Measurements from ENCODE around the gene KCNA2.
A peak's percentile ranks its signal among the peaks of the same experiment; 100 is the strongest.

Gene KCNA2

GRCh38 chr1:110548381-110548780 lies 57.8 kb downstream of the KCNA2 start:
- H3K4me2 ChIP-seq (ENCODE audit: insufficient read depth, low read length), result no peak overlapping the region
- H3K4me1 ChIP-seq (ENCODE audit: insufficient read depth, low read length), result no peaks in the 10 kb centered on the region
- DNase-seq, result no peak
- TF ChIP-seq CTCF (IDR thresholded peaks at IDR 0.05; ENCODE audit: borderline replicate concordance, extremely low read depth, low read length, poor library complexity, severe bottlenecking), result peak; percentile 49
- TF ChIP-seq EZH2 (IDR thresholded peaks at IDR 0.05; ENCODE audit: borderline replicate concordance, low read depth, low read length, severe bottlenecking), result no peak
- no peaks in the 10 kb centered on the region for H3K79me2 ChIP-seq (ENCODE audit: insufficient read depth, low read length)
- H3K9ac ChIP-seq (ENCODE audit: low read depth, low read length), result no peak overlapping the region
- peaks cover 8% of the 10 kb centered on the region for H3K27me3 ChIP-seq (ENCODE audit: insufficient read depth, low read length, poor library complexity)
- H3K27ac ChIP-seq (ENCODE audit: low read length), result no peak overlapping the region
- H2AFZ ChIP-seq (ENCODE audit: low read depth, low read length), result no peak overlapping the region
- H4K20me1 ChIP-seq (ENCODE audit: insufficient read depth, low read length), result no peaks in the 10 kb centered on the region; the same call in 1 of the 2 replicates
- H3K36me3 ChIP-seq (ENCODE audit: insufficient read depth, low read length), result no peaks in the 10 kb centered on the region
- no peak overlapping the region for H3K4me3 ChIP-seq (ENCODE audit: low read depth in 1 of 2, low read length in 2 of 2)
- ATAC-seq (ENCODE audit: insufficient read depth, low read depth), result no peak
- no peaks in the 10 kb centered on the region for H3K9me3 ChIP-seq (ENCODE audit: insufficient read depth, low read length, severe bottlenecking)

DNA sequence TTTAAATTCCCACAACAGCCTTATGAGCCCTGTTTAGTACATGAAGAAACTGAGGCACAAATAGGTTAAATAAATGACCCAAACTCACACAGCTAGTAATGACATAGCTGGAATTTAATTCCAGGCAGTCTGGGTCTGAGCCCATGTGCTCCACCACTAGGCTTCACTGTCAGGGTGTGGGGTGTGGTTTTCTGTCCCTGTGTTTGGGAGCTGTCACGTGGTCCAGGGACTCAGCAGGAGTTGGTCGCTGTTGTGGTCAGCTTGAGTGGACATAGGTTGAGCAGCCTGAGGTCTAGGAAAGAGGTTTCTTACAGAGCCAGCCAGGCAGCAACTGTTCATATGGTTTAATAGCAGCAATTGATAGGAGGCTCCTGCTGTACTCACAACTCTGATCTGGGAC lies 59.1 kb downstream of the KCNA2 start:
- no peak overlapping the region for H2AFZ ChIP-seq (ENCODE audit: low read depth, low read length)
- H3K4me2 ChIP-seq (ENCODE audit: insufficient read depth, low read length), result no peak overlapping the region
- no peaks in the 10 kb centered on the region for H3K79me2 ChIP-seq (ENCODE audit: insufficient read depth, low read length)
- no peaks in the 10 kb centered on the region for H3K4me1 ChIP-seq (ENCODE audit: insufficient read depth, low read length)
- no peak overlapping the region for H3K27ac ChIP-seq (ENCODE audit: low read length)
- no peak for TF ChIP-seq EZH2 (IDR thresholded peaks at IDR 0.05; ENCODE audit: borderline replicate concordance, low read depth, low read length, severe bottlenecking)
- TF ChIP-seq CTCF (IDR thresholded peaks at IDR 0.05; ENCODE audit: borderline replicate concordance, extremely low read depth, low read length, poor library complexity, severe bottlenecking), result no peak
- no peak for DNase-seq
- no peak overlapping the region for H3K9ac ChIP-seq (ENCODE audit: low read depth, low read length)
- no peaks in the 10 kb centered on the region for H3K9me3 ChIP-seq (ENCODE audit: insufficient read depth, low read length, severe bottlenecking)
- peaks cover 2% of the 10 kb centered on the region for H3K27me3 ChIP-seq (ENCODE audit: insufficient read depth, low read length, poor library complexity)
- no peaks in the 10 kb centered on the region; the same call in 1 of the 2 replicates for H4K20me1 ChIP-seq (ENCODE audit: insufficient read depth, low read length)
- ATAC-seq (ENCODE audit: insufficient read depth, low read depth), result no peak
- H3K4me3 ChIP-seq (ENCODE audit: low read depth in 1 of 2, low read length in 2 of 2), result no peak overlapping the region
- H3K36me3 ChIP-seq (ENCODE audit: insufficient read depth, low read length), result no peaks in the 10 kb centered on the region

- TF ChIP-seq EZH2 (IDR thresholded peaks at IDR 0.05; ENCODE audit: borderline replicate concordance, low read depth, low read length, severe bottlenecking) (no peak), CTCF (IDR thresholded peaks at IDR 0.05; ENCODE audit: borderline replicate concordance, extremely low read depth, low read length, poor library complexity, severe bottlenecking) (no peak)
- no peak overlapping the region for H3K4me2 ChIP-seq (ENCODE audit: insufficient read depth, low read length)
These were observed 60.7 kb downstream of the KCNA2 start for GRCh38 chr1:110545492-110545891.

DNA sequence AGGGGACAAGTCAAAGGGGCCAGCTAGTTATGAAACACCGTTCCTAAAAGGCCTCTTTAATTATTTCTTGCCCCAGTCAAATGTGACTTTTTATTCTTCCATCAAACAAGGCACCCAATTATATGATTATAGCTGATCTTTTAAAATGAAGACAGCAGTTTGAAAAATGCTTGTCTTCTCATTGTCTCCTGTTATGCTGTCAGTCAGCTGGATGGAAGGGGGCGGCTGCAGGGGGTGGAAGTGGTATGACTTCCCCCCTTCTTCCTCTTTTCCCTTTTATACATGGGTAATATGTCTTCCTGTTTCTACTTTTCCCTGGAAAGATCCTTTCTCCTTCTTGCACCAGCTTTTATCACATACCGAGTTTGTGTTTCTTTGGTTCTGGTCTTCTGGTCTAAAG lies 61.4 kb downstream of the KCNA2 start:
- ATAC-seq (ENCODE audit: insufficient read depth, low read depth) (no peak), DNase-seq (no peak)
- no peaks in the 10 kb centered on the region for H3K9me3 ChIP-seq (ENCODE audit: insufficient read depth, low read length, severe bottlenecking)
- no peaks in the 10 kb centered on the region; the same call in 1 of the 2 replicates for H4K20me1 ChIP-seq (ENCODE audit: insufficient read depth, low read length)
- H3K27ac ChIP-seq (ENCODE audit: low read length), result no peak overlapping the region
- no peak overlapping the region for H3K4me2 ChIP-seq (ENCODE audit: insufficient read depth, low read length)
- H2AFZ ChIP-seq (ENCODE audit: low read depth, low read length), result no peak overlapping the region
- H3K79me2 ChIP-seq (ENCODE audit: insufficient read depth, low read length), result no peaks in the 10 kb centered on the region
- no peak for TF ChIP-seq CTCF (IDR thresholded peaks at IDR 0.05; ENCODE audit: borderline replicate concordance, extremely low read depth, low read length, poor library complexity, severe bottlenecking)
- TF ChIP-seq EZH2 (IDR thresholded peaks at IDR 0.05; ENCODE audit: borderline replicate concordance, low read depth, low read length, severe bottlenecking), result no peak
- no peaks in the 10 kb centered on the region for H3K36me3 ChIP-seq (ENCODE audit: insufficient read depth, low read length)
- peaks cover 2% of the 10 kb centered on the region for H3K27me3 ChIP-seq (ENCODE audit: insufficient read depth, low read length, poor library complexity)
- H3K4me3 ChIP-seq (ENCODE audit: low read depth in 1 of 2, low read length in 2 of 2), result no peak overlapping the region
- H3K9ac ChIP-seq (ENCODE audit: low read depth, low read length), result no peak overlapping the region
- no peaks in the 10 kb centered on the region for H3K4me1 ChIP-seq (ENCODE audit: insufficient read depth, low read length)

More at GRCh38 chr1:110545492-110545891, 60.7 kb downstream of the KCNA2 start:
- no peak overlapping the region for H3K9ac ChIP-seq (ENCODE audit: low read depth, low read length)
- no peak overlapping the region for H3K27ac ChIP-seq (ENCODE audit: low read length)
- no peak overlapping the region for H2AFZ ChIP-seq (ENCODE audit: low read depth, low read length)
- DNase-seq (no peak), ATAC-seq (ENCODE audit: insufficient read depth, low read depth) (no peak)
- H3K4me3 ChIP-seq (ENCODE audit: low read depth in 1 of 2, low read length in 2 of 2), result no peak overlapping the region
- no peaks in the 10 kb centered on the region for H3K79me2 ChIP-seq (ENCODE audit: insufficient read depth, low read length)
- H3K4me1 ChIP-seq (ENCODE audit: insufficient read depth, low read length), result no peaks in the 10 kb centered on the region
- H4K20me1 ChIP-seq (ENCODE audit: insufficient read depth, low read length), result no peaks in the 10 kb centered on the region; the same call in 1 of the 2 replicates
- H3K27me3 ChIP-seq (ENCODE audit: insufficient read depth, low read length, poor library complexity), result peaks cover 2% of the 10 kb centered on the region
- no peaks in the 10 kb centered on the region for H3K9me3 ChIP-seq (ENCODE audit: insufficient read depth, low read length, severe bottlenecking)
- no peaks in the 10 kb centered on the region for H3K36me3 ChIP-seq (ENCODE audit: insufficient read depth, low read length)

All from DND-41 (cell line).